Left ventricle myocardium inferior (tissue), 1 donor: ENCODE results near the gene ZNF641. TPM values are rescaled to one million over a fixed set of nuclear protein-coding genes. Genes with fewer than 3 reads are reported as not detected.

ENCODE experiments used
- DNase-seq: peaks from one replicate; pipeline ENCODE4 v3.0.0-alpha.2; 2020
- H3K27ac ChIP-seq: fragments of 200-600 bp; replicated peaks from 2 replicates; pipeline ENCODE4 v1.8.0; 2021
- H3K27me3 ChIP-seq: fragments of 200-600 bp; 2 replicates; pipeline ENCODE4 v1.8.0; 2021; ENCODE audit warnings: low read depth
- H3K36me3 ChIP-seq: fragments of 200-600 bp; 2 replicates; pipeline ENCODE4 v1.8.0; 2021
- H3K4me1 ChIP-seq: fragments of 200-600 bp; 2 replicates; pipeline ENCODE4 v1.8.0; 2021
- H3K4me3 ChIP-seq: fragments of 200-600 bp; 2 replicates; pipeline ENCODE4 v1.8.0; 2021; ENCODE audit warnings: mild to moderate bottlenecking, moderate library complexity
- H3K9me3 ChIP-seq: fragments of 200-600 bp; replicated peaks from 2 replicates; pipeline ENCODE4 v1.8.0; 2021
- CTCF ChIP-seq: fragments of 200-600 bp; IDR thresholded peaks from 2 replicates; pipeline ENCODE4 v1.8.0; 2021; ENCODE audit warnings: antibody characterized with exemption, mild to moderate bottlenecking, borderline replicate concordance
- intact Hi-C: fragments of 100-400 bp; cut with micrococcal nuclease; formaldehyde crosslinking; loops from one replicate; pipeline ENCODE4 v1.11.0; 2022
- total RNA-seq: library from RNA; stranded (reverse); fragmentation: NEBNext Ultra II Directional; extraction: Animal tissue kit (Norgen Biotek cat#: 25700); gene quantifications from one replicate; pipeline ENCODE4 v1.2.1, GENCODE V29; 2021
- donor health status: DM: no; HTN: yes; CAD: no; lungs with severe emphysema.

The ZNF641 gene
- total RNA-seq, 1 donor from 2014 or later, result 16.0 TPM

- Histone ChIP-seq H3K4me3 (peak overlapping the region; percentile 89), H3K27ac (peak overlapping the region; percentile 98), H3K27me3 (no peaks in the 10 kb centered on the region), H3K4me1 (peaks cover 51% of the 10 kb centered on the region), H3K36me3 (peaks cover 40% of the 10 kb centered on the region), H3K9me3 (no peaks in the 10 kb centered on the region)
- peak; percentile 74 for DNase-seq
- intact Hi-C loops, result no loop called here
- TF ChIP-seq CTCF, result no peak
Measured at GRCh38 chr12:48349471-48349870, 1.2 kb downstream of the ZNF641 start.

GRCh38 chr12:48342980-48343379 lies 7.7 kb downstream of the ZNF641 start:
- Histone ChIP-seq H3K9me3 (no peaks in the 10 kb centered on the region), H3K4me3 (no peak overlapping the region), H3K4me1 (peaks cover 16% of the 10 kb centered on the region), H3K36me3 (peaks cover 84% of the 10 kb centered on the region), H3K27me3 (no peaks in the 10 kb centered on the region), H3K27ac (no peak overlapping the region)
- no peak for DNase-seq
- intact Hi-C loops, result no loop called here
- TF ChIP-seq CTCF, result no peak

- peak overlapping the region; percentile 4 for H3K27ac ChIP-seq
- H3K27me3 ChIP-seq, result no peaks in the 10 kb centered on the region
- no peak for TF ChIP-seq CTCF
- DNase-seq, result no peak
- H3K4me3 ChIP-seq, result no peak overlapping the region
- H3K9me3 ChIP-seq, result no peaks in the 10 kb centered on the region
- intact Hi-C loops, result no loop called here
- H3K4me1 ChIP-seq, result peaks cover 5% of the 10 kb centered on the region
- H3K36me3 ChIP-seq, result peaks cover 64% of the 10 kb centered on the region
Measured at GRCh38 chr12:48340943-48341342, 9.8 kb downstream of the ZNF641 start.

GRCh38 chr12:48339442-48340117 lies 11.1 kb downstream of the ZNF641 start:
- no peak for DNase-seq
- Histone ChIP-seq H3K4me3 (no peak overlapping the region), H3K9me3 (no peaks in the 10 kb centered on the region), H3K36me3 (peaks cover 50% of the 10 kb centered on the region), H3K27me3 (no peaks in the 10 kb centered on the region), H3K4me1 (no peaks in the 10 kb centered on the region), H3K27ac (no peak overlapping the region)
- no peak for TF ChIP-seq CTCF
- intact Hi-C loops, result no loop called here

- Histone ChIP-seq H3K4me3 (no peak overlapping the region), H3K27ac (no peak overlapping the region), H3K9me3 (no peaks in the 10 kb centered on the region), H3K36me3 (peaks cover 22% of the 10 kb centered on the region), H3K27me3 (no peaks in the 10 kb centered on the region), H3K4me1 (no peaks in the 10 kb centered on the region)
- peak; percentile 21 for TF ChIP-seq CTCF
- no peak for DNase-seq
- intact Hi-C loops, result no loop called here
Measured at GRCh38 chr12:48336564-48336963, 14.2 kb downstream of the ZNF641 start.
